Fibroblast of the aortic adventitia (primary cell): ENCODE results near the gene XG. TPM values are rescaled to one million over a fixed set of nuclear protein-coding genes. Genes with fewer than 3 reads are reported as not detected.

ENCODE experiments used
- DNase-seq: peaks from one replicate; pipeline ENCODE4 v3.0.0-alpha.2; 2010; ENCODE audit warnings: low read depth
- H3K4me3 ChIP-seq: 2 replicates; pipeline ENCODE4 v1.5.1; 2011; ENCODE audit warnings: low read depth, mild to moderate bottlenecking, control low read depth, low read length, moderate library complexity
- CTCF ChIP-seq: IDR thresholded peaks from 2 replicates; pipeline ENCODE4 v1.5.1; 2011; ENCODE audit warnings: mild to moderate bottlenecking, low read length, control low read depth, inconsistent platforms; ENCODE audit not compliant: insufficient read depth
- total RNA-seq: library from RNA; depleted of rRNA; stranded (reverse); fragments of >200 nt; gene quantifications from 2 replicates; pipeline ENCODE4 v1.2.3, GENCODE V29; 2012; ENCODE audit warnings: low replicate concordance

The XG gene
- total RNA-seq: 13.8 and 50.4 TPM in 2 replicates

- peak within 1 kb of the TSS; percentile 59 for H3K4me3 ChIP-seq
- peak; percentile 62 for DNase-seq
Observed at GRCh38 chrX:2751874-2752300, at the start of gene XG. XG (plus strand) TSS chrX:2752040; CDS start chrX:2752275, 235 bp downstream.

- peak; percentile 45 for TF ChIP-seq CTCF
- no peak overlapping the region for H3K4me3 ChIP-seq
- DNase-seq: peak; percentile 76
Observed at GRCh38 chrX:2703991-2704369, 47.9 kb upstream of the XG start.

GRCh38 chrX:2705046-2705832 is 46.6 kb upstream of the XG start:
- no peak for TF ChIP-seq CTCF
- H3K4me3 ChIP-seq: no peak overlapping the region
- DNase-seq: no peak

GRCh38 chrX:2707334-2707760 is 44.5 kb upstream of the XG start:
- H3K4me3 ChIP-seq: no peak overlapping the region
- DNase-seq: peak; percentile 64
- no peak for TF ChIP-seq CTCF

GRCh38 chrX:2708021-2708420 is 43.8 kb upstream of the XG start:
- H3K4me3 ChIP-seq: no peak overlapping the region
- TF ChIP-seq CTCF: no peak
- no peak for DNase-seq

GRCh38 chrX:2708592-2709188 is 43.1 kb upstream of the XG start:
- no peak for DNase-seq
- TF ChIP-seq CTCF: no peak
- no peak overlapping the region for H3K4me3 ChIP-seq

- TF ChIP-seq CTCF: no peak
- H3K4me3 ChIP-seq: peak overlapping the region; percentile 50
- DNase-seq: no peak
Observed at GRCh38 chrX:2709556-2709955, 42.3 kb upstream of the XG start.
